OCI-LY3 (cell line): ENCODE data around the gene UNC13D.

Experiments used
- H2AFZ ChIP-seq: fragments of 200-600, 300-600 bp; shearing (Covaris generic); 2 replicates; pipeline ENCODE4 v1.6.0; 2014; ENCODE audit warnings: antibody characterized with exemption, low read depth, low read length
- H3K27ac ChIP-seq: fragments of 200-600, 300-600 bp; sonication (generic); 2 replicates; pipeline ENCODE4 v1.5.1; 2014; ENCODE audit warnings: mild to moderate bottlenecking, low read length, moderate library complexity, mixed read lengths
- H3K27me3 ChIP-seq: fragments of 200-600, 300-600 bp; sonication (generic); 2 replicates; pipeline ENCODE4 v1.6.1; 2014; ENCODE audit warnings: low read depth, low read length, mixed read lengths
- H3K36me3 ChIP-seq: fragments of 200-600, 300-600 bp; sonication (generic); replicated peaks from 2 replicates; pipeline ENCODE3; 2014; ENCODE audit warnings: low read depth, low read length, mixed read lengths
- H3K4me1 ChIP-seq: fragments of 300-600, 200-600 bp; sonication (generic); 2 replicates; pipeline ENCODE4 v1.6.1; 2014; ENCODE audit warnings: low read length, mixed read lengths
- H3K4me2 ChIP-seq: fragments of 200-600, 300-600 bp; sonication (generic); 2 replicates; pipeline ENCODE4 v1.6.1; 2014; ENCODE audit warnings: low read length, mixed read lengths
- H3K4me3 ChIP-seq: fragments of 300-600, 200-600 bp; sonication (generic); 2 replicates; pipeline ENCODE4 v1.5.1; 2014; ENCODE audit warnings: antibody characterized with exemption, mild to moderate bottlenecking, low read length, moderate library complexity
- H3K79me2 ChIP-seq: fragments of 300-600, 200-600 bp; shearing (Covaris generic); 2 replicates; pipeline ENCODE4 v1.6.1; 2014; ENCODE audit warnings: mild to moderate bottlenecking, low read length, mixed read lengths
- H3K9ac ChIP-seq: fragments of 300-600, 200-600 bp; shearing (Covaris generic); 2 replicates; pipeline ENCODE4 v1.6.0; 2014; ENCODE audit warnings: mild to moderate bottlenecking, low read length, moderate library complexity
- H3K9me3 ChIP-seq: fragments of 200-600, 300-600 bp; shearing (Covaris generic); 2 replicates; pipeline ENCODE4 v1.6.1; 2014; ENCODE audit warnings: low read length, mixed read lengths; ENCODE audit not compliant: insufficient read depth
- H4K20me1 ChIP-seq: fragments of 200-600, 300-600 bp; sonication (generic); 2 replicates; pipeline ENCODE4 v1.6.1; 2016; ENCODE audit warnings: low read length, mixed read lengths; ENCODE audit not compliant: insufficient read depth
- CTCF ChIP-seq: fragments of 200-600, 300-600 bp; sonication (generic); IDR thresholded peaks from 2 replicates; pipeline ENCODE4 v1.5.1; 2014; ENCODE audit warnings: antibody characterized with exemption, low read length, low read depth
- EZH2phosphoT487 ChIP-seq: fragments of 200-600 bp; shearing (Covaris generic); IDR thresholded peaks from 2 replicates; pipeline ENCODE4 v1.6.1; 2018; ENCODE audit warnings: antibody characterized with exemption, mixed run types, low read depth

The UNC13D gene

GRCh38 chr17:75818326-75818885, 25.8 kb downstream of the UNC13D start:
- no peaks in the 10 kb centered on the region for H3K9me3 ChIP-seq
- peaks cover 34% of the 10 kb centered on the region for H3K36me3 ChIP-seq
- no peak overlapping the region for H3K4me3 ChIP-seq
- no peak overlapping the region for H3K27ac ChIP-seq
- no peak overlapping the region for H3K4me2 ChIP-seq
- TF ChIP-seq CTCF, result no peak
- no peak for TF ChIP-seq EZH2phosphoT487
- no peaks in the 10 kb centered on the region for H3K79me2 ChIP-seq
- H3K4me1 ChIP-seq, result no peaks in the 10 kb centered on the region
- no peaks in the 10 kb centered on the region for H4K20me1 ChIP-seq
- H3K27me3 ChIP-seq, result no peaks in the 10 kb centered on the region
- no peak overlapping the region for H2AFZ ChIP-seq
- no peak overlapping the region for H3K9ac ChIP-seq

- Histone ChIP-seq H3K27ac (no peak overlapping the region), H3K4me3 (no peak overlapping the region), H3K9ac (no peak overlapping the region), H3K4me2 (no peak overlapping the region), H2AFZ (no peak overlapping the region), H3K27me3 (no peaks in the 10 kb centered on the region), H3K79me2 (no peaks in the 10 kb centered on the region), H3K4me1 (no peaks in the 10 kb centered on the region), H3K36me3 (peaks cover 40% of the 10 kb centered on the region), H3K9me3 (no peaks in the 10 kb centered on the region), H4K20me1 (no peaks in the 10 kb centered on the region)
- TF ChIP-seq EZH2phosphoT487 (no peak), CTCF (no peak)
These were observed 26.6 kb downstream of the UNC13D start for GRCh38 chr17:75817571-75817970.

- H3K36me3 ChIP-seq, result peaks cover 39% of the 10 kb centered on the region
- no peaks in the 10 kb centered on the region for H3K9me3 ChIP-seq
- TF ChIP-seq CTCF (no peak), EZH2phosphoT487 (no peak)
- H3K4me3 ChIP-seq, result no peak overlapping the region
- H2AFZ ChIP-seq, result no peak overlapping the region
- no peaks in the 10 kb centered on the region for H3K4me1 ChIP-seq
- no peak overlapping the region for H3K9ac ChIP-seq
- H4K20me1 ChIP-seq, result no peaks in the 10 kb centered on the region
- no peak overlapping the region for H3K27ac ChIP-seq
- H3K79me2 ChIP-seq, result no peaks in the 10 kb centered on the region
- H3K27me3 ChIP-seq, result no peaks in the 10 kb centered on the region
- H3K4me2 ChIP-seq, result no peak overlapping the region
These were observed 27.5 kb downstream of the UNC13D start for GRCh38 chr17:75816693-75817092.

- Histone ChIP-seq H3K27ac (no peak overlapping the region), H3K9ac (no peak overlapping the region), H4K20me1 (no peaks in the 10 kb centered on the region), H3K4me2 (no peak overlapping the region), H3K4me1 (no peaks in the 10 kb centered on the region), H3K4me3 (no peak overlapping the region), H3K36me3 (peaks cover 33% of the 10 kb centered on the region), H3K27me3 (no peaks in the 10 kb centered on the region), H3K9me3 (no peaks in the 10 kb centered on the region), H2AFZ (no peak overlapping the region), H3K79me2 (no peaks in the 10 kb centered on the region)
- TF ChIP-seq EZH2phosphoT487 (no peak), CTCF (no peak)
These were observed 28.8 kb downstream of the UNC13D start for GRCh38 chr17:75815399-75815798.
